Heart left ventricle (tissue), 16 donors: ENCODE data around the gene TRPV4. TPM values are rescaled to one million over a fixed set of nuclear protein-coding genes. Genes with fewer than 3 reads are reported as not detected.
A peak's percentile ranks its signal among the peaks of the same experiment; 100 is the strongest.

Source experiments
- ATAC-seq, 4 donors: fragments of 200-7000 bp; cut with Tn5 transposase; one replicate each; pipeline ENCODE4 v1.9.1; 2020 to 2022; ENCODE audit warnings: moderate library complexity in 4 of 4, mild to moderate bottlenecking in 3 of 4, moderate number of reproducible peaks in 1 of 4
- DNase-seq, 5 donors: peaks; one replicate each; pipeline ENCODE4 v3.0.0-alpha.2; 2020
- H3K27ac ChIP-seq, 12 donors: fragments of 200-600 bp; sonication (generic) in 4 of 12; one replicate each; pipeline versions ENCODE4 v1.5.0 to v1.8.0; 2016 to 2022; ENCODE audit warnings: mild to moderate bottlenecking in 2 of 12
- H3K27me3 ChIP-seq, 9 donors: fragments of 200-600 bp; sonication (generic) in 2 of 9; one replicate each; pipeline versions ENCODE4 v1.5.1 to v1.8.0; 2016 to 2022; ENCODE audit warnings: mild to moderate bottlenecking in 3 of 9
- H3K36me3 ChIP-seq, 9 donors: fragments of 200-600 bp; sonication (generic) in 2 of 9; one replicate each; pipeline versions ENCODE4 v1.5.0 to v1.8.0; 2018 to 2022; ENCODE audit warnings: mild to moderate bottlenecking in 2 of 9
- H3K4me1 ChIP-seq, 12 donors: fragments of 200-600 bp; sonication (generic) in 4 of 12; one replicate each; pipeline versions ENCODE4 v1.5.0 to v1.8.0; 2016 to 2022; ENCODE audit warnings: mild to moderate bottlenecking in 3 of 12
- H3K4me3 ChIP-seq, 12 donors: fragments of 200-600 bp; sonication (generic) in 4 of 12; one replicate each; pipeline versions ENCODE4 v1.5.0 to v1.8.0; 2017 to 2022; ENCODE audit warnings: mild to moderate bottlenecking in 9 of 12, moderate library complexity in 4 of 12
- H3K9me3 ChIP-seq, 12 donors: fragments of 200-600 bp; sonication (generic) in 4 of 12; one replicate each; pipeline versions ENCODE4 v1.5.0 to v1.8.0; 2016 to 2022; ENCODE audit warnings: mild to moderate bottlenecking in 1 of 12
- POLR2A ChIP-seq, 2 donors: fragments of 450-650 bp; IDR thresholded peaks; one replicate each; pipeline ENCODE4 v1.6.1; 2017; ENCODE audit warnings: antibody characterized with exemption in 2 of 2, mild to moderate bottlenecking in 2 of 2, moderate library complexity in 2 of 2
- WGBS, 4 donors: extraction: QIAGEN DNeasy Blood & Tissue Kit in 2 of 4; methylation state at CpG; one replicate each; pipeline versions ENCODE4 v1.1.5 to v1.1.7; 2013 to 2018; 5-methylcytosine and 5-hydroxymethylcytosine counted together
- intact Hi-C, 10 donors: fragments of 100-400 bp; cut with DNase I; formaldehyde crosslinking; loops; one replicate each; pipeline versions ENCODE4 v1.11.1 to v1.14.2; 2022
- microRNA-seq, 4 donors: library from miRNA; unstranded; fragments of <30 nt; microRNA quantifications; one replicate each; pipeline versions ENCODE4 to v1.2.0, GENCODE V29; 2017 to 2020
- polyA plus RNA-seq, 2 donors: library from polyadenylated mRNA; stranded (reverse); fragments of 200-250 nt; gene quantifications; one replicate each; pipeline ENCODE4 v1.2.3, GENCODE V29; 2013
- total RNA-seq, 9 donors: library from RNA; depleted of rRNA in 2 of 9; stranded (reverse); fragments of >200 nt in 2 of 9; fragmentation: NEBNext Ultra II Directional in 3 of 9; extraction: Animal tissue kit (Norgen Biotek cat#: 25700) in 3 of 9; gene quantifications; one replicate each; pipeline versions ENCODE4 v1.1.0 to v1.2.4, GENCODE V29; 2016 to 2023
- TF ChIP-seq, protein P1 (sequence below), 12 donors: fragments of 200-600 bp; sonication (generic) in 4 of 12; IDR thresholded peaks; one replicate each; pipeline versions ENCODE4 v1.5.0 to v1.8.0; 2018 to 2022; ENCODE audit warnings: antibody characterized with exemption in 12 of 12, mild to moderate bottlenecking in 5 of 12
- donor health status: ischemic (EF 13 %, LVEDD 7.1; RV severe dilation, severe dysfunction).
- donor health status: healthy with polysubstance abuse.
- donor health status: DM: no; HTN: yes; CAD: no.
- donor health status: DM: no; HTN: no; CAD: no.
- donor health status: ischemic (EF 25% LVEDD 6.9; RV normal size, moderate dysfunction).
- donor health status: ischemic (EF 25% LVEDD 5.7; RV mildly dilated, moderate dysfunction).
- donor health status: healthy.
- donor health status: DM: yes; HTN: yes; CAD: no.
- donor health status: ischemic (EF 35%, LVEDD 5.7; RV mildly dilated, moderate dysfunction).
- donor health status: nonischemic (EF 11% LVEDD 7.7; RV severe dilation, severe dysfunction).
- donor health status: DM: yes; HTN: yes; CAD: no.
- donor health status: PGD.
- donor health status: ischemic (EF 29% LVEDD 5.4; RV normal size, mild dysfunction).
- donor health status: nonischemic (EF 23%, LVEDD 6.1; RV moderate dilation, normal function).

Gene TRPV4
- total and polyA plus RNA-seq, 11 donors: 0.17 to 3.9 (median 0.30) TPM; not detected in 1

DNA sequence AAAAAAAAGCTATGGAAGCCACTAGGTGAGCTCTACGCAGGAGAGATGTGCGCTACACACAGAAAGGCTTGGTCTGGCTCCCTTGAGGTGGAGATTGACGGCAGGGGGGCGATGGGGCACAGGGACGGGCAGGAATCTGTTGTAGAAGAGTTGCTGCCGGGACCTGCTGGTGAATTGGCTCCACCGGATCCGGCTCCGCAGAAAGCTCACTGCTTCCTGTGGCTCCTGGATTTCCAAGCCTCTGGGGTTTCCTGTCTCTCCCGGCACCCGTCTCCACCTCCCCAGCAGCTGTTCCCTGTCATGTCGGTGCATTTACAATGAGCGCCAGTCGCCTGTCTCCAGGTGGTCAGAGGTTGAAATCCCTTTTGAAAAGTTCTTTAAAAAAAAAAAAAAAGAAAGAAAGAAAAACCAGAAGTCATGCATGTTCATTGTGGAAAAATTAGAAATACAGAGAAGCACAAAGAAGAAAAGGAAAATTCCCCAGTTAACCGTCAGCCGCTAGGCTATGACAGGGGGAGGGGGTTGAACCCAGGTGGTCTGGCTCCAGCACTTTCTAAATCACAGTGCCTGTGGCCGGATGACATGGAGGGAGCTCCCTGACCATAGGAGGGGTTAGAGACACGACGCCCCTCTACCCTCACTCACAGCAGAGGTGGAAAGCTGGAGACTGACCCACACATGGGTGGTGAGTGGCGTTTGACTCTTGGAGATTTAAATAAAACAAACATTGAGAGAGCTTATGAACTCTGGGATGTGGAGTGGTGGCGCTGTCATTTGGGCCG lies 98.8 kb downstream of the TRPV4 start:
- WGBS, 4 donors: 38 to 47% (median 41%) methylated on average over 22 of the region's 22 CpGs
- H3K27me3 ChIP-seq: peaks cover 0 to 6% (median 0%) of the 10 kb centered on the region in 9 donors
- no peak overlapping the region for H3K27ac ChIP-seq
- H3K36me3 ChIP-seq: no peaks in the 10 kb centered on the region
- peaks cover 0 to 20% (median 4%) of the 10 kb centered on the region in 12 donors for H3K4me1 ChIP-seq
- no peaks in the 10 kb centered on the region for H3K9me3 ChIP-seq
- peak; percentile 19 to 51 (median 28) for DNase-seq
- ATAC-seq: peak in 1 of 4 donors; percentile 37
- intact Hi-C loops: no loop called here
- TF ChIP-seq, protein P1, sequence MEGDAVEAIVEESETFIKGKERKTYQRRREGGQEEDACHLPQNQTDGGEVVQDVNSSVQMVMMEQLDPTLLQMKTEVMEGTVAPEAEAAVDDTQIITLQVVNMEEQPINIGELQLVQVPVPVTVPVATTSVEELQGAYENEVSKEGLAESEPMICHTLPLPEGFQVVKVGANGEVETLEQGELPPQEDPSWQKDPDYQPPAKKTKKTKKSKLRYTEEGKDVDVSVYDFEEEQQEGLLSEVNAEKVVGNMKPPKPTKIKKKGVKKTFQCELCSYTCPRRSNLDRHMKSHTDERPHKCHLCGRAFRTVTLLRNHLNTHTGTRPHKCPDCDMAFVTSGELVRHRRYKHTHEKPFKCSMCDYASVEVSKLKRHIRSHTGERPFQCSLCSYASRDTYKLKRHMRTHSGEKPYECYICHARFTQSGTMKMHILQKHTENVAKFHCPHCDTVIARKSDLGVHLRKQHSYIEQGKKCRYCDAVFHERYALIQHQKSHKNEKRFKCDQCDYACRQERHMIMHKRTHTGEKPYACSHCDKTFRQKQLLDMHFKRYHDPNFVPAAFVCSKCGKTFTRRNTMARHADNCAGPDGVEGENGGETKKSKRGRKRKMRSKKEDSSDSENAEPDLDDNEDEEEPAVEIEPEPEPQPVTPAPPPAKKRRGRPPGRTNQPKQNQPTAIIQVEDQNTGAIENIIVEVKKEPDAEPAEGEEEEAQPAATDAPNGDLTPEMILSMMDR (IDR thresholded peaks at IDR 0.05): no peak
- TF ChIP-seq POLR2A (IDR thresholded peaks at IDR 0.05): no peak
- H3K4me3 ChIP-seq: peak overlapping the region in 1 of 12 donors; percentile 24

Small RNAs within 50 kb of the gene (microRNA-seq; reads per million reads assigned to microRNA genes)
- gene MIR4497: 0 to 0.60 (median 0) reads per million in 4 donors

Other genes starting within 250 kb of the TRPV4 start
- gene FAM222A, start 119.6 kb downstream of the TRPV4 start, total RNA-seq: 10 to 100 TPM in 6 of 9 donors, 1 to 10 TPM in 3; 3.5 to 45.8 (median 11.2) TPM
- gene FAM222A, start 119.6 kb downstream of the TRPV4 start, polyA plus RNA-seq: 1 to 10 TPM; 4.1 to 9.4 TPM
- 10 to 100 TPM; 18.0 to 68.6 (median 25.1) TPM for gene GLTP, start 47.1 kb upstream of the TRPV4 start, total RNA-seq
- gene GLTP, start 47.1 kb upstream of the TRPV4 start, polyA plus RNA-seq: 10 to 100 TPM; 16.9 to 28.1 TPM
- 10 to 100 TPM in 4 of 9 donors, 1 to 10 TPM in 5; 7.4 to 11.7 (median 8.9) TPM for gene TCHP, start 66.9 kb upstream of the TRPV4 start, total RNA-seq
- 10 to 100 TPM; 10.1 to 10.6 TPM for gene TCHP, start 66.9 kb upstream of the TRPV4 start, polyA plus RNA-seq
- gene GIT2, start 163.0 kb upstream of the TRPV4 start, total RNA-seq: 10 to 100 TPM; 28.5 to 56.7 (median 41.7) TPM
- gene GIT2, start 163.0 kb upstream of the TRPV4 start, polyA plus RNA-seq: 10 to 100 TPM; 17.4 to 33.9 TPM
- 10 to 100 TPM; 16.0 to 80.6 (median 24.4) TPM for gene ANKRD13A, start 166.0 kb upstream of the TRPV4 start, total RNA-seq
- gene ANKRD13A, start 166.0 kb upstream of the TRPV4 start, polyA plus RNA-seq: 10 to 100 TPM in 1 of 2 donors, 1 to 10 TPM in 1; 8.4 to 47.4 TPM
- gene C12orf76, start 215.1 kb upstream of the TRPV4 start, total RNA-seq: 10 to 100 TPM in 1 of 9 donors, 1 to 10 TPM in 8; 3.5 to 13.3 (median 4.7) TPM
- gene C12orf76, start 215.1 kb upstream of the TRPV4 start, polyA plus RNA-seq: 1 to 10 TPM; 4.1 to 7.5 TPM